Neural cell (in vitro differentiated cells): Measurements from ENCODE around the gene TGFBRAP1. TPM values are rescaled to one million over a fixed set of nuclear protein-coding genes. Genes with fewer than 3 reads are reported as not detected.
A peak's percentile ranks its signal among the peaks of the same experiment; 100 is the strongest.

Experiments used
- H2AFZ ChIP-seq: fragments of 200-600, 300-800 bp; sonication (generic), shearing (Covaris generic); 2 replicates; pipeline ENCODE4 v1.6.0; 2014; ENCODE audit warnings: low read depth, mild to moderate bottlenecking, antibody characterized with exemption, low read length, moderate library complexity
- H3F3A ChIP-seq: fragments of 200-600 bp; shearing (Covaris generic); 2 replicates; pipeline ENCODE4 v1.6.1; 2016; ENCODE audit warnings: mild to moderate bottlenecking, moderate library complexity, mixed read lengths, antibody characterized with exemption, low read length; ENCODE audit not compliant: insufficient read depth, poor library complexity, severe bottlenecking
- H3K27ac ChIP-seq: fragments of 200-600, 300-800 bp; sonication (generic), shearing (Covaris generic); 2 replicates; pipeline ENCODE4 v1.5.1; 2014; ENCODE audit warnings: mild to moderate bottlenecking, low read length, moderate library complexity
- H3K27me3 ChIP-seq: fragments of 300-800, 200-600 bp; sonication (generic), shearing (Covaris generic); 2 replicates; pipeline ENCODE4 v1.6.0; 2014; ENCODE audit warnings: mild to moderate bottlenecking, low read depth, low read length, moderate library complexity; ENCODE audit not compliant: insufficient read depth
- H3K36me3 ChIP-seq: fragments of 300-800, 200-600 bp; sonication (generic), shearing (Covaris generic); 2 replicates; pipeline ENCODE4 v1.5.1; 2014; ENCODE audit warnings: mild to moderate bottlenecking, antibody characterized with exemption, low read length, moderate library complexity; ENCODE audit not compliant: insufficient read depth
- H3K4me2 ChIP-seq: fragments of 300-800, 200-600 bp; sonication (generic), shearing (Covaris generic); 2 replicates; pipeline ENCODE4 v1.6.0; 2014; ENCODE audit warnings: mild to moderate bottlenecking, low read length
- H3K4me3 ChIP-seq: fragments of 300-800, 200-600 bp; sonication (generic), shearing (Covaris generic); 2 replicates; pipeline ENCODE4 v1.5.1; 2014; ENCODE audit warnings: mild to moderate bottlenecking, low read length, moderate library complexity
- H3K79me2 ChIP-seq: fragments of 200-600 bp; shearing (Covaris generic); replicated peaks from 2 replicates; pipeline ENCODE4 v1.6.0; 2014; ENCODE audit warnings: mild to moderate bottlenecking, low read length, moderate library complexity; ENCODE audit not compliant: insufficient read depth
- H3K9ac ChIP-seq: fragments of 300-800, 200-600 bp; sonication (generic), shearing (Covaris generic); 2 replicates; pipeline ENCODE4 v1.6.1; 2016; ENCODE audit warnings: mild to moderate bottlenecking, low read length, mixed read lengths
- H3K9me2 ChIP-seq: fragments of 200-600 bp; shearing (Covaris generic); 2 replicates; pipeline ENCODE4 v1.6.1; 2016; ENCODE audit warnings: mild to moderate bottlenecking, low read length, mixed read lengths; ENCODE audit not compliant: insufficient read depth
- H3K9me3 ChIP-seq: fragments of 200-600, 300-800 bp; sonication (generic), shearing (Covaris generic); 2 replicates; pipeline ENCODE4 v1.6.1; 2016; ENCODE audit warnings: mild to moderate bottlenecking, mixed run types, low read length, moderate library complexity, mixed read lengths
- H4K20me1 ChIP-seq: fragments of 200-600 bp; shearing (Covaris generic); 2 replicates; pipeline ENCODE4 v1.6.1; 2016; ENCODE audit warnings: mild to moderate bottlenecking, mixed run types; ENCODE audit not compliant: insufficient read depth
- CTCF ChIP-seq: fragments of 450-650 bp; IDR thresholded peaks from 2 replicates; pipeline ENCODE4 v1.5.1; 2014; ENCODE audit warnings: antibody characterized with exemption, mild to moderate bottlenecking, moderate library complexity; ENCODE audit not compliant: poor library complexity, severe bottlenecking
- EZH2 ChIP-seq: fragments of 200-600, 300-800 bp; shearing (Covaris generic), sonication (generic); IDR thresholded peaks from 2 replicates; pipeline ENCODE4 v1.6.1; 2014; ENCODE audit warnings: antibody characterized with exemption, low read length, borderline replicate concordance, mild to moderate bottlenecking; ENCODE audit not compliant: insufficient read depth, poor library complexity, severe bottlenecking
- MXI1 ChIP-seq: fragments of 450-650 bp; conservative IDR thresholded peaks from 2 replicates; pipeline ENCODE4 v1.6.1; 2014; ENCODE audit warnings: antibody characterized with exemption, mild to moderate bottlenecking; ENCODE audit not compliant: poor library complexity, severe bottlenecking
- POLR2AphosphoS5 ChIP-seq: IDR thresholded peaks from 2 replicates; pipeline ENCODE4 v1.6.1; 2012
- RAD21 ChIP-seq: fragments of 450-650 bp; conservative IDR thresholded peaks from 2 replicates; pipeline ENCODE4 v1.6.1; 2014; ENCODE audit warnings: antibody characterized with exemption, mild to moderate bottlenecking, moderate library complexity
- REST ChIP-seq: IDR thresholded peaks from 2 replicates; pipeline ENCODE4 v1.6.1; 2012; ENCODE audit warnings: borderline replicate concordance
- SMC3 ChIP-seq: fragments of 450-650 bp; conservative IDR thresholded peaks from 2 replicates; pipeline ENCODE4 v1.6.1; 2014; ENCODE audit warnings: antibody characterized with exemption, mild to moderate bottlenecking, moderate library complexity; ENCODE audit not compliant: poor library complexity
- polyA plus RNA-seq: library from polyadenylated mRNA; depleted of rRNA; stranded (reverse); fragments of >200 nt; gene quantifications from 2 replicates; pipeline ENCODE4 v1.2.3, GENCODE V29; 2014

The TGFBRAP1 gene
- polyA plus RNA-seq, 1 donor from 2014 or later: 13.9 TPM

DNA sequence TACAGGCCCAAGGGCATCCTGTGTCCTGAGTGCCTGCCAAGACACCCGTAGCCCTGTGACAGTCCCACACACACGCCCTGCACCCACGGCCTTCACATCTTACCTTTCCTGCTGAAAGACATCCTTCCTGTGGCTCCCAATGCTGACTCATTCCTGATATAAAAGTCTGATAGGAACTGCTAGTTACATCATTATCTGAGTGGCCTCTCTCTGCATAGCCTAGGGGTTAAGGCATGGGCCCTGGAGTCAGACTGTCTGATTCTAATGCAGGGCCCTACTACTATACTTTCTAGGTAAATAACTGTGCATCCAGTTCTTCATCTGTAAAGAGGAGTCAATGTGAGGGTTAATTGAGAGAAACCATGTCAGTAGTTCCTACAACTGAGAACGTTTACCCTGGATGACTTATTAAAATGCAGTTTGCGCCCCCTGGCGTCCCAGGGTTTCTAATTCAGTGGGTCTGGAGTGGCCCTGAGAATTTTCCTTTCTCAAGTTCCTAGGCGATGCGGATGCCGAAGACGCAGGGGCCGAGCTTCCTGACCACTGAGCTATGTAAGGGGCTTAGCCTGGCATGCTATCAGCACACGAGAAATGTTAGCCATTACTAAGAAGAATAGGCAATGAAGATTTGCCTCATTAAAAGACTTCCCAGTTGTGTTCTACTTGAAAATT is 94.0 kb downstream of the TGFBRAP1 start:
- no peaks in the 10 kb centered on the region for H3K36me3 ChIP-seq
- TF ChIP-seq CTCF (peak; percentile 77), MXI1 (no peak), REST (no peak), POLR2AphosphoS5 (no peak), SMC3 (peak; percentile 88), RAD21 (peak; percentile 78)
- H2AFZ ChIP-seq: no peak overlapping the region
- no peaks in the 10 kb centered on the region for H3F3A ChIP-seq
- no peaks in the 10 kb centered on the region for H3K9me2 ChIP-seq
- no peak overlapping the region for H3K4me3 ChIP-seq
- no peaks in the 10 kb centered on the region for H3K9me3 ChIP-seq
- H4K20me1 ChIP-seq: no peaks in the 10 kb centered on the region
- no peak overlapping the region for H3K9ac ChIP-seq
- no peaks in the 10 kb centered on the region for H3K79me2 ChIP-seq
- no peak overlapping the region for H3K27ac ChIP-seq
- H3K27me3 ChIP-seq: no peaks in the 10 kb centered on the region
- H3K4me2 ChIP-seq: no peak overlapping the region

DNA sequence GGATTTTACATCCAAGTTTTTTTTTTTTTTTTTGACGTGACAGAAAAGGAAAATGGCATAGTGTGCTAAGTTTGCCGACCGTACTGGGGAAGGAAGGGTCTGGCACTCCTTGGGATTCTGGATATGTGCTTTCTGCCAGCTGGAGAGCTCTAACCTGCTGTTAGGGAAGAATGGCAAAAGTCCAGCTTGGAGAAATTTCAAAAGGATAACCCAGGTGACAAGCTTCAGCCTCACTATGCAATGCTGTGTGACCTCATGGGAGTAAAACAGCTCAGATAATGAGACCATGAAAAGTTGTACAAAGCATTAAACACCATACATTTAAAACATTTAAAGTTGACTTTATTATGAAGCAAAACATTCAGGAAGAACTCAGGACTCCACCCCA is 98.3 kb downstream of the TGFBRAP1 start:
- H2AFZ ChIP-seq: no peak overlapping the region
- no peaks in the 10 kb centered on the region for H3K27me3 ChIP-seq
- TF ChIP-seq CTCF (no peak), SMC3 (no peak), REST (no peak), MXI1 (no peak), POLR2AphosphoS5 (no peak), EZH2 (no peak), RAD21 (no peak)
- no peaks in the 10 kb centered on the region for H4K20me1 ChIP-seq
- H3K36me3 ChIP-seq: no peaks in the 10 kb centered on the region
- H3K9me2 ChIP-seq: no peaks in the 10 kb centered on the region
- H3K4me3 ChIP-seq: no peak overlapping the region
- H3K27ac ChIP-seq: no peak overlapping the region
- H3K9me3 ChIP-seq: no peaks in the 10 kb centered on the region
- no peaks in the 10 kb centered on the region for H3F3A ChIP-seq
- H3K4me2 ChIP-seq: no peak overlapping the region
- H3K9ac ChIP-seq: no peak overlapping the region
- H3K79me2 ChIP-seq: no peaks in the 10 kb centered on the region
